SK-N-SH treated with all-trans-retinoic acid at 6 μM for 48 hours (cell line): ENCODE data around the gene ING3.

ENCODE experiments used
- BACH2 ChIP-seq: fragments of 250-450 bp; sonication (Bioruptor Pico); IDR thresholded peaks from 2 replicates; pipeline ENCODE4 v1.9.0; 2021; ENCODE audit warnings: mild to moderate bottlenecking, borderline replicate concordance
- CSDC2 ChIP-seq: fragments of 250-450 bp; sonication (Bioruptor Pico); IDR thresholded peaks from 2 replicates; pipeline ENCODE4 v1.5.0; 2020; ENCODE audit warnings: mild to moderate bottlenecking, moderate library complexity
- OSR1 ChIP-seq: fragments of 250-450 bp; sonication (Bioruptor Pico); IDR thresholded peaks from 2 replicates; pipeline ENCODE4 v1.8.0; 2022; ENCODE audit warnings: moderate library complexity, mild to moderate bottlenecking, inconsistent platforms
- RARB ChIP-seq: fragments of 250-450 bp; sonication (Bioruptor Pico); IDR thresholded peaks from 2 replicates; pipeline ENCODE4 v1.8.0; 2021; ENCODE audit warnings: mild to moderate bottlenecking, moderate library complexity
- TCF4 ChIP-seq: fragments of 250-450 bp; sonication (Bioruptor Pico); IDR thresholded peaks from 2 replicates; pipeline ENCODE4 v1.8.0; 2021; ENCODE audit warnings: mild to moderate bottlenecking, moderate library complexity, borderline replicate concordance
- ZFP3 ChIP-seq: fragments of 250-450 bp; sonication (Bioruptor Pico); IDR thresholded peaks from 2 replicates; pipeline ENCODE4 v1.5.0; 2020; ENCODE audit warnings: mild to moderate bottlenecking, moderate library complexity
- ZNF8 ChIP-seq: fragments of 450-650 bp; formaldehyde crosslinking; IDR thresholded peaks from 2 replicates; pipeline ENCODE4 v1.5.0; 2020; ENCODE audit warnings: mild to moderate bottlenecking, moderate library complexity
- TF ChIP-seq, protein P1 (sequence below): fragments of 250-450 bp; sonication (Bioruptor Pico); IDR thresholded peaks from 2 replicates; pipeline ENCODE4 v1.8.0; 2021; ENCODE audit warnings: low read depth, mild to moderate bottlenecking, moderate library complexity, borderline replicate concordance
- TF ChIP-seq, protein P2 (sequence below): fragments of 250-450 bp; sonication (Bioruptor Pico); IDR thresholded peaks from 2 replicates; pipeline ENCODE4 v1.8.0; 2020; ENCODE audit warnings: mild to moderate bottlenecking, moderate library complexity, borderline replicate concordance

DNA sequence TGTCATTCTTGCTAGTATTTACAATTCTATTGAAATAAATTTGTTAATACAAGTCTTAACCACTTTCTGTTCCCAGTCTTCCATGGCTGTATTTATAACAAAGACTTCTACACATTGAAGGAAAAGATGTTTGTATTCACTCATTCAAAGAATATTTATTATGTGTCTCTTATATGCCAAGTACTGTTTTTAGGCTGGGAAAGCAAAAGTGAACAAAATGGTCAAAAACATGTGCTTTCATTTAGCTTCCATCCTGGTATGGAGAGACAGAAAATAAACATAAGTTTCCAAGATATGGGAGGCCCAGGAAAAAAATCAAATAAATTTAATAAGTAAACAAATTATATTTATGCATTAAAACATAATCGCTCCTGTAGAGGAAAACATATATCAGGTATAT lies 60.8 kb downstream of the ING3 start:
- TF ChIP-seq, protein P1, sequence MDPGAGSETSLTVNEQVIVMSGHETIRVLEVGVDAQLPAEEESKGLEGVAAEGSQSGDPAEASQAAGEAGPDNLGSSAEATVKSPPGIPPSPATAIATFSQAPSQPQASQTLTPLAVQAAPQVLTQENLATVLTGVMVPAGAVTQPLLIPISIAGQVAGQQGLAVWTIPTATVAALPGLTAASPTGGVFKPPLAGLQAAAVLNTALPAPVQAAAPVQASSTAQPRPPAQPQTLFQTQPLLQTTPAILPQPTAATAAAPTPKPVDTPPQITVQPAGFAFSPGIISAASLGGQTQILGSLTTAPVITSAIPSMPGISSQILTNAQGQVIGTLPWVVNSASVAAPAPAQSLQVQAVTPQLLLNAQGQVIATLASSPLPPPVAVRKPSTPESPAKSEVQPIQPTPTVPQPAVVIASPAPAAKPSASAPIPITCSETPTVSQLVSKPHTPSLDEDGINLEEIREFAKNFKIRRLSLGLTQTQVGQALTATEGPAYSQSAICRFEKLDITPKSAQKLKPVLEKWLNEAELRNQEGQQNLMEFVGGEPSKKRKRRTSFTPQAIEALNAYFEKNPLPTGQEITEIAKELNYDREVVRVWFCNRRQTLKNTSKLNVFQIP, result no peak
- TF ChIP-seq, protein P2, sequence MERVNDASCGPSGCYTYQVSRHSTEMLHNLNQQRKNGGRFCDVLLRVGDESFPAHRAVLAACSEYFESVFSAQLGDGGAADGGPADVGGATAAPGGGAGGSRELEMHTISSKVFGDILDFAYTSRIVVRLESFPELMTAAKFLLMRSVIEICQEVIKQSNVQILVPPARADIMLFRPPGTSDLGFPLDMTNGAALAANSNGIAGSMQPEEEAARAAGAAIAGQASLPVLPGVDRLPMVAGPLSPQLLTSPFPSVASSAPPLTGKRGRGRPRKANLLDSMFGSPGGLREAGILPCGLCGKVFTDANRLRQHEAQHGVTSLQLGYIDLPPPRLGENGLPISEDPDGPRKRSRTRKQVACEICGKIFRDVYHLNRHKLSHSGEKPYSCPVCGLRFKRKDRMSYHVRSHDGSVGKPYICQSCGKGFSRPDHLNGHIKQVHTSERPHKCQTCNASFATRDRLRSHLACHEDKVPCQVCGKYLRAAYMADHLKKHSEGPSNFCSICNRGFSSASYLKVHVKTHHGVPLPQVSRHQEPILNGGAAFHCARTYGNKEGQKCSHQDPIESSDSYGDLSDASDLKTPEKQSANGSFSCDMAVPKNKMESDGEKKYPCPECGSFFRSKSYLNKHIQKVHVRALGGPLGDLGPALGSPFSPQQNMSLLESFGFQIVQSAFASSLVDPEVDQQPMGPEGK (CRISPR knock-in tag), result no peak
- TF ChIP-seq BACH2 (CRISPR knock-in tag) (no peak), ZFP3 (CRISPR knock-in tag) (no peak), RARB (no peak), OSR1 (CRISPR knock-in tag) (no peak), ZNF8 (CRISPR knock-in tag) (no peak), TCF4 (CRISPR knock-in tag) (0 out of 2 replicates have a peak, but pooled peaks have one; percentile 46), CSDC2 (no peak)
